SKM-1 treated with dmso at 0.1 percent for 144 hours (cell line): ENCODE measurements around the gene INPP4A.
A peak's percentile ranks its signal among the peaks of the same experiment; 100 is the strongest.

Experiments used
- DNase-seq: peaks from one replicate; lab custom pipeline; 2025; ENCODE audit not compliant: unreplicated experiment; lab: John Stamatoyannopoulos, UW

INPP4A gene

DNA sequence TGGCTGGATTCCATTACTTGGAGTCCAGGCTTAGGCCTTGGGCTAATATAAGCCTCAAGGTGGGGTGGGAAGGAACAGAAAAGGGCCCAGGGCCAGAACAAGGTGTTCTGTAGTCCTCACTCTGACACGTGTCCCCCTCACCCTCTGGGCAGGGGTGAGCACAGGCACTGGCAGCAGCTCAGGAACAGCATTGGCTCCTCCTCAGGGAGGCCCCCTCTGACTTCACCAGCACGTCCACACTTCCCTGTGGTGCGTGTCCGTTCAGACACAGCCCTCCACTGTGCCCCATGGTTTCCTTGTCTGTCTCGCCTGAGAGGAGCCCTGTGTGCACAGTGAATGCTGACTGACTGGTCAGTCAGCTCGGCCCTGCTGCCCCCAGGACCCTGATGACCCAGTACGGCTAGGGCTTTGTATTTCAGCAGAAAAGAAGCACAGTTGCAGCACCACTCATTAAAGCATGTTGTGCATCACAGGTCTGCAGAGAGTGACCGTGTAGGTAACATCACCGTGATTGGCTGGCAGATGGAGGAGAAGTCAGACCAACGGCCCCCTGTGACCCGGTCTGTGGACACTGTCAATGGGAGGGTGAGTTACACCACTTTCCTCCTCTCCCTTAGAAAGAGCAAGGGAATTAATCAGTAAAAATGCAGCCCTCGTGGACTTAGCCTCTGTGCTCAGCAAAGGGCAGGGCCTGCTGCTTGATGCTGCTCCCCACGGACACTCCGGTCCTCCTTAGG lies 92.9 kb downstream of the INPP4A start:
- no peak for DNase-seq

DNA sequence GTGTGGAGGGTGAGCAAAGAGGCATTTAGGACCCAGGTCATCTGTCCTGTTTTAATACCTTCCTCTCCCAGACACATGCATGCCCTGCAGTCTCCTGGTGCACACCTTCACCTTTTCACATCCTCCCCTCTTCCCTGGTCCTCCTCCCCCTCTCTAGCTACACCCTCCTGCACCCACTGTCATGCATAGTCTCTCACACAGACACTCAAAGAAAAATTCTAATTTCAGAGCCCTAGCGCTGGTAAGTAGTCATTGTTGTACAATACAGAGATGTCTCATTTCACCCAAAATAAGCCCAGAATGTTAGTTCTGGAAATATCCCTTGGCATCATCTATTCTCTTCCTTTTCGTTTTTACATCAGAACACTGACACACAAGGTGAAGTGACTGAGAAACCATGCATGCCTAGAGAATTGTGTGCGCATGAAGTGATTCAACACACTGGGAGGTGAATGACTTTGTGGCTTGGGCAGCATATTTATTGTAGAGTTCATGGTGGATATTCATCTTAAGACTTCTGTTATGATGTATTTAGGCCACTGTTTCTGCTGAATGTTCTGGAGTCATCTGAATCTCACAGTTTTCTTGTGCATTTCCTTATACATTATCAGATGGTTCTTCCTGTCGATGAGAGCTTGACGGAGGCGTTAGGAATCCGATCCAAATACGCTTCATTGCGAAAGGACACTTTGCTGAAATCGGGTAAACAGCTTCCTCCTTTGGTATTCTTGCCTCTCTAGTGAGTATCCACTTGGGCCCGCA lies 93.8 kb downstream of the INPP4A start:
- no peak for DNase-seq

DNA sequence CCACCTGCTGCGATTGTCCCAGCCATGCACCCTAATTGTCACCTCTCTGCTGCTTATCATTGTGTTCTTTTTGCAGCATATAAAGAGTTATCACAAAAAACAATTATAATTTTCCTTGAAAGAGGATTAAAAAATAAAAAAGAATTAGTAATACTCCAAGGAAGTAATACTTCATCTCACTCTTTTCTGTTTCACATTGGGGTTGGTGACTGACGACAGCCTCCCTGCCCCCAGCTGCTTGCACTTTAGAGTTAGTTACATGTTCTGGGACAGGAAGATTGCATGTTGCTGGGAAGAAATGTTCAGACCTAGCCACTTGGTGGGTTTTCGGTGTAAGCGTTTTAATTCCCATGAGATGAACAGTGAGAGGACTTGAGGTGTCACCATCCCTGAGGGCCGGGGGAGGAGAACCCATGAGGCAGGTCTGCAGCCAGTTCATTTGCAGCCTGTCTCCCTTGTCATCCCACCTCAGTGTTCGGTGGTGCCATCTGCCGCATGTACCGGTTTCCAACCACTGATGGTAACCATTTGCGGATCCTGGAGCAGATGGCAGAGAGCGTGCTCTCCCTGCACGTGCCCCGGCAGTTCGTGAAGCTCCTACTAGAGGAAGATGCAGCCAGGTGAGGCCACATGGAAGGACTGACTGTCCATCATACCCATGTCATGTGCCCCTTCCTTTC lies 94.5 kb downstream of the INPP4A start:
- no peak for DNase-seq

DNA sequence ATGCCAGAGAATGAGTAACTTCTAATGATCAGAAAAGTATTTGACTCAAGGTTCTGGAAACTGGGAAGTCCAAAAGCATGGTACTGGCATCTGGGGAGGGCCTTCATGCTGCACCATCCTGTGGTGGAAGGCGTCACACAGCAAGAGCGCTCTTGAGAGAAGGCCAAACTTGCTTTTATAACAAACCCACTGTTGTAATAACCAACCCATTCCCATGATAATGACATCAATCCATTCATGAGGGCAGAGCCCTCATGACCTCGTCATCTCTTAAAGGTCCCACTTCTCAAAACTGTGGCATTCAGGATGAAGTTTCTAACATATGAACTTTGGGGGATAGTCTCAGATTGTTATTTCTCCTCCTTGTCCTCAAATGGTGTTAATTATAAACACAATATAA lies 95.9 kb downstream of the INPP4A start:
- no peak for DNase-seq

DNA sequence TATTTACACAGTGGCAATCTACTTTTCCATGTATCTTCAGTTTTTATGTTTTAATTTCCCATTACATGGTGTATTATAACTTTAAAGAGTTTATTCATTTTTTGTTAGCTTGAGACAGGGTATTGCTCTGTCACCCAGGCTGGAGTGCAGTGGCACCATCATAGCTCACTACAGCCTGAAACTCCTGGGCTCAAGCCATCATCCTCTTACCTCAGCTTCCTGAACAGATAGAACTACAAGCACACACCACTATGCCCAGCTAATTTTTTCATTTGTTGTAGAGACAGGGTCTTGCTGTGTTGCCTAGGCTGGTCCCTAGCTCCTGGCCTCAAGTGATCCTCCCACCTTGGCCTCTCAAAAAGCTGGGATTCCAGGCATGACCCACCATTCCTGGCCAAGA lies 96.8 kb downstream of the INPP4A start:
- DNase-seq = no peak

DNA sequence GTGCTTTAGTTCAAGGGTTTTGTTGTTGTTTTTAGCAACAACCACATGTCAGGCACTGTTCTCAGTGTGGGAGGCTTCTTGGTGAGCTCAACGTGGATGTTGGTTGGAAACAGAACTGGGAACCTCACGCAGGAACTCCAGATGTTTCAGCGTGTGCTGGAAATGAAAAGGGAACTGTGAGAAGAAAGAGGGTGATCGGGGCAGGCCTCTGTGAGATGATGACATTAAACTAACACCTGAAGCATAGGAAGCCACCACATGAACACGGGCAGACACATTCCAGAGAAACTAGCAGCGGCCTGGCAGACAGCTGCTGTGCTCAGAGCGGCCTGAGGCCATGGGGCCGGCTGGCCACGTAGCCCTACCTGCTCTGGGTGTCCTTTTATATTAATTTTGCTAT lies 97.2 kb downstream of the INPP4A start:
- DNase-seq = no peak

DNA sequence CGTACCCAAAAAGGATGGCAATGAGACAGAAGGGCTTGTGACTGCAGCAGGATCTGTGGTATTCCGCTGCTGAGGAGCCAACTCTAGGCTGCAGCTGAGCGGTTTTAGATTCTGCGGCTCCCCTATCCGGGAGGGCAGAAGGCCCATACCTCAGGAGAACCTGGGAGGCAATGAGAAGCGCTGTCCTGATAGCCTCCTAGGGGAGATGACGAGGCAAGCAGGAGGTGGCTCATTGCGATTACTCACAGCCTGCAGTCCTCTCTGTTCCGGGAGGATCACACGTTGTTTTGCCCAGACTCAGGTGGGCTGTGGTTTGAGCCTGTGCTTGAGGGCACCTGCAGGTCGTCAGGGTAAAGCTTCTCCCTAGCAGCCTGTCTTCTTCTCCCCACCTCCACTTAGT lies 98.6 kb downstream of the INPP4A start:
- DNase-seq = no peak

DNA sequence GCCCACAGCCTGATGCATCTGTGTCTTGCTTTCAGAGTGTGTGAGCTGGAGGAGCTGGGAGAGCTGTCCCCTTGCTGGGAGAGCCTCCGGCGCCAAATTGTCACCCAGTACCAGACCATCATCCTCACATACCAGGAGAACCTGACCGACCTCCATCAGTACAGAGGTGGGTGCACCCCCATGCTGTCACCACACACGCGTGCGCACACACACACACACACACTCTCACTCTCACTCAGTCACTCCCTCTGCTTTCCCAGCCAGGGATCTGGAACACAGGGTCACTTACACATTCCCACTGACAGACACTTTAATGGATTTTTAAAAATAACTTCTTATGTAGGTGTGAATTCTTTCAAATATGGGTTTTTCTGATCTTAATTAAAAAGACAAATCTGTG lies 99.2 kb downstream of the INPP4A start:
- DNase-seq = no peak

DNA sequence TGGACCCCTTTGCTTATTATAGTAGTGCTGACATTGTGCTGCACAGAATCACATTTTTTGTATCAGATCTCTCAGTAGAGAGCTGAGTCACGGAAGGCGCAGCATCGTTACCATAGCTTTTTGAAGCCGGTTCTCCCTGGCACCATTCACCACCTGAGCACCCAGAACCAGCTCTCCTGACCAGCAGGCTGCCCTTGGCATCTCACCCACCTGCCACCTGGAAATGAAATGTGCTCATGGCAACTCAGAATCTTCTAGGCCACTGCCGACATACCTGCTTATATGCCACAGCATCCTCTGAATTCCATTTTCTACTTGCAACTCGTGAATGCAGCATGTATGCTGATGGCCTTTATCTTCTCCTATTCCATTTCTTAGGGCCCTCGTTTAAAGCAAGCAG lies 100.9 kb downstream of the INPP4A start:
- DNase-seq = no peak

DNA sequence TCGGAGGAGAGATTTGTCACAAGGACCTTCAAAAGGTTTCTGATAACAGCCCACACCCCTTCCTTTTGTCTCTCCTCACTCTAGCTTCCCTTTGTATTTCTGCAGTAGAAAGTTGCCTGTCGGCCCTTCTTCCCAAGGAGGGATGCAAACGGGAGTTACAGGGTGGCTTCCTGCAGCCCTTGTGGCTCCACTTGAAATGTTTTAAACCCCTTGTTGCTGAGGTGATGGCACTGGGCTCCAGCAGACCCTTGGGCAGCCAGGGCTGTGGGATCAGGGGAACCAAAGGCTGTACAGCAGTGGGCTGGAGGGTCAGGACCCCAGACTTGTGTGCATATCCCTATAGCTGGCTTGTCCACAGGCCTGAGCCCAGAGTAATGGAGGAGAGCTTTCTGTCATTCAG lies 101.5 kb downstream of the INPP4A start:
- no peak for DNase-seq

DNA sequence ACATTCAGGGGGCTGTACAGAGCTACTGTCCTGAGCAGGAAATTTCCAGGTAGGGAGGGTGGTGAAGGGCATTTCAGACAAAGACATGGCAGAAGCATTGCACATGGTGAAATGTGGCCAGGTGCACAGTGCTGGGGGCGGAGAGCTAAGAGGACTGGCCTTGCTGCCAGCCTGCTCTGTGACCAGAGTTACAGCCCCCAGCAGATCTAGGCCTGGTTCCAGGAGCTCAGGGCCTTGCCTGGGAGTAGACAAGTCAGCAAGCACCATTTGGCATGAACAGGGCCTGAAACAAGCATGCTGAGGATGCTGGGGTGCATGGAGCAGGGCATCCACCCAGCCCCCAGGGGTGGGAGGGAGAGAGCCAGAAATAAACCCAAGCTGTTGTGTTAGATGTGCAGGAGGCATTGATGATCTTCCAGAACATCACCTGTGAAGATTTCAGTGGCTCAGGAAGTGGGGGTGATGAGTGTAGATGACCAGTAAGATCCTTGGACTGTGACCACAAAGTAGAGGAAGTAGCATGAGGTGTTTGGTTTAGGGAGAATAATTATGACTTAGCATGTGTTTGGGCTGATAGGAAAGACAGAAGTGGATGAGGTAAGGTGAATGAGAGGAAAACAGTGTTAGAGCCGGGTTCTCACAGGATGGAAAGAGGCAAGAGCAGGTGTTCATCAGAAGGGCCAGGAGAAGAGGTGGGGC lies 102.6 kb downstream of the INPP4A start:
- peak; percentile 19 for DNase-seq

DNA sequence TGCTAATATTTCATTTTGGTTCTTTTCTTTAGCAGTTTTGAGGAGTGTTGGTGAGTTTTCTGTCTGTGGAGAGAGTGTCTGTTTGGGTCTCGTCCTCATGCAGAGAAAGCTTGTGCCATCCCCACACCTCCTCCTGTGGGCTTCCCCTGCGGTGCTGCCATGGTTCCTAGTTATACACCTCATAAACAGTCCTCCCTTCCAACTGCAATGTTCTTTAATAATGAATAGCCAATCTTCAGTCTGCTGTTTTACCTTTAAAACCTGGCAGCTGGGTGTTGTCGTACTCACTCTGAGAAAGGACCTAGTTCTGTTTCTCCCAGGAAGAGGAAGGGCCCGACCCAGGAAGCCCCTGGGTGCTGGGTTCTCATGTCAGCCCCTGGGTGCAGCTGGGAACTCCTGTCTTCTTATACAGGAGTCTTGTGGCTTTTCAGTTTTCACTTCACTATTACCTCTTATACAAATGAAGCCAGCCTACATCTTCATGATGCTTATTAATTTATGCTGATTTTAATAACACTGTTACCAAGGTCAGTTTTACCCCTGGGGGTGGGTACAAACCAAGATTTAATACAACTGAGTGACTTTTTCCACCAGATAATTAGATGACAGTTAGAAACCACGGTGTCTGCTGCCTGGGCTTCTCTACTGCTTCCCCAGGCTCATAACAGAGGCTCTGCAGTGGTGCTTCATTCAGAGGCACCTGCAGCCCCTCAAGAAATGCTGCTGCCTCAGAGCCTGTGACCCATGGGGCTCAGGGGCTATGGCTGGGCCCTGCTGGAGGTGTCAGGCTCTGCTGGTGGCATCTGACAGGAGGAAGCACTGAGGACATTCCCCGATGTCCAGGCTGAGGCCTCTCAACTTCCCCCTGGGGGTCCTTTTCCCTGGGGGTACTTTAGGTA lies 104.5 kb downstream of the INPP4A start:
- no peak for DNase-seq

DNA sequence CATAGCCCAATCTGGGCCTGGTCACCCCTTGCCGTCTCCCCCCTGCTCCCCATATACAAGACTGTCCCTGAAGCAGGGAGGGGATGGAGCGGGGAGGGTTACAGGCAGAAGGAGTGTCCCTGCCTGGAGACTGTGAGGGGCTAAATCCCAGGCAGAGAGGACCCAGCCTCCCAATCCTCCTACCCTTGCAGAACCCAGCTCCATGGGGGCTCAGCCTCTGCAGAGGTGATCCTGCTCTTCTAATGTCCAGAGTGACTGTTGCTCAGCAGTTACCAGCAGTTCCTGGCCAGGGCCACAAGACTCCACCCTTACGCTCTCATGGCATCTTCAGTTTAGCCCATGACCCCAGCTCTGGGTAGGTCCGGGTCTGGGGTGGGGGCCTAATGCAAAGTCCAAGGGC lies 105.5 kb downstream of the INPP4A start:
- DNase-seq = no peak

DNA sequence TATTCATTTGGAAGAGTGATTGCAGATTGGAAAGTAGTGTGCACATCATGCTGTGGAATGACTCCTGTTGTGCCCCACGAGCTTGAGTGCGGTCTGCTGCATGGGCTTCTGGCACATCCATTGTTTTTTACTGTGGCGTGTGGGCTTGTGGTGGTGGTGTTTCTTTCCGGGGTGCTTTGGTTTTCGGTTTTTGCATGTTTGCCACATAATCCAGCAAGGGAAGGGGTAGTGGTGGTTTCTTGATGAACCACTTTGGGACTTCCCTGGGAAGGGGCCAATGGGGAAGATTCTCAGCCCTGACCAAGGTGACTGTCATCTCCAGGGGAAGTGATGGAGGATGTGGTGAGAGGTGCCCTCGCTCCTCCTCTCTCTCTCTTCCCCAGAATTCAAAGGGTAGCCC lies 106.7 kb downstream of the INPP4A start:
- DNase-seq = no peak

DNA sequence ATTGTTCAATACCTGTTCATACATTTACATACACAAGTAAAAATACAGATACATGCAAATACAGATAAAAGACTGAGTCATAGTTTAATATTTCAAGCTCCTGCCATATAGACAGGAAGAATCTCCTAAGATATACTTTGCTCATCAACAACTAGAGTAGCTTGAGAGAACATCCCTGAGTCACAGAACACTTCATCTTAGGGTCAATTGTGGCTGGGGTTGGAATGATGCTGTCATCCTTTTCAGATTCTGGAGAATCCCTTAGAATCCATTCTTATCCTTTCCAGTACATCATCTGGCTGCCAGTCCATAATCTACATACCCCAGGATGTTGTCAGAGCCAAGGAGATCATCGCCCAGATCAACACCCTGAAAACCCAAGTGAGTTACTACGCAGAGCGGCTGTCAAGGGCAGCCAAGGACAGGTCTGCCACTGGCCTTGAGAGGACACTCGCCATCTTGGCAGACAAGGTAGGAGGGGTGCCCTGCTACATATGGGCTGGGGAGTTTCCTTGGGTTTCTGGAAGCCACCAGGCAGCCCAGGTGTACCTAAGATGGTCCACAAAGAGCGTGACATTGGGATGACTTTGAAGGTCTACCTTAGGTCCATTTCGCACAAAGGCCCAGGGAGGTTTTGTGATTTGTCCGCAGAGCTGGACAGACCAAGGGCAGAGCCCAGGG lies 108.0 kb downstream of the INPP4A start:
- DNase-seq = no peak

DNA sequence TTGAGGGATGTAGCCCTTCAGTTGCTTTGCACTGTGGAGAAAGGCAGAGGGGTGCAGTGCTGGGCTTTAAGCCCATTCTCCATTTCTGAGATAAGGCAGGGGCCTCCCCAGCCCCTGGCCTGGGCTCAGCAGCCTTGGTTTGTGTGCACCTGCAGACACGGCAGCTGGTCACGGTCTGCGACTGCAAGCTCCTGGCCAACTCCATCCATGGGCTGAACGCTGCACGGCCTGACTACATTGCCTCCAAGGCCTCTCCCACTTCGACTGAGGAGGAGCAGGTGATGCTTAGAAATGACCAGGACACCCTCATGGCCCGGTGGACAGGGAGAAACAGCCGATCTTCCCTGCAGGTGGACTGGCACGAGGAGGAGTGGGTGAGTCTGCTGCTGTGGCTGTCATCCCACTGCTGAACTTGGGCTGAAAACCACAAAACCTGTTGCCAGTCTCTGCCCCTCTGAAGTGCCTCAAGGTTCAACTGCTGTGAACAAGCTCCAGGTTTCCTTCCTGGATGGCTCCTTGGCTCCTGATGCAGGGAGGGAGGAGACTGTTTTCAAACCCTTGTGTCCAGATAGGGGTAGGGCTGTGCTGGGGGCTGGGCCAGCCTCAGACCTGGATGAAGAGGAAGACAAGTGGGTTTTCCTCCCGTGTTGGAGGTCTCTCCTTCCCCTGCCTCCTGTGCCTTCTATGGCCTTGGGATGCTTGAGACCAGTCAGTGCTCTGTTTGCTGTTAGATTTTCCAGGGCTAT lies 109.6 kb downstream of the INPP4A start:
- no peak for DNase-seq

DNA sequence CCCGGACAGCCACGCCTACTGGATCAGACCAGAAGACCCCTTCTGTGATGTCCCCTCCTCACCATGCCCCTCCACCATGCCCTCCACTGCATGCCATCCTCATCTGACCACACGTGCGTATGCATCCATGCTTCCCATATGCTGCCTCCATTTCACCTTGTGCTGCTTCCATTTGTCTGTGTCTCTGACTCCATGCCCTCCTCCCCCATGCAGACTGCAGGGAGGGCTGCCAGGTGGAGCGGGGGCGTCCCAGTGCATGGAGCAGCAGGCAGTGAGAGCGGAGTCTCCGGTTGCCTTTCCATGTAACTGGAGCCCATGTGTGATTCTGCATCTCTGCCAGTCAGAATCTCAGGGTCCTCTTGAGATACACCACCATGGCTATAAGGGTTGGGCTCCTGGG lies 111.0 kb downstream of the INPP4A start:
- DNase-seq = no peak

DNA sequence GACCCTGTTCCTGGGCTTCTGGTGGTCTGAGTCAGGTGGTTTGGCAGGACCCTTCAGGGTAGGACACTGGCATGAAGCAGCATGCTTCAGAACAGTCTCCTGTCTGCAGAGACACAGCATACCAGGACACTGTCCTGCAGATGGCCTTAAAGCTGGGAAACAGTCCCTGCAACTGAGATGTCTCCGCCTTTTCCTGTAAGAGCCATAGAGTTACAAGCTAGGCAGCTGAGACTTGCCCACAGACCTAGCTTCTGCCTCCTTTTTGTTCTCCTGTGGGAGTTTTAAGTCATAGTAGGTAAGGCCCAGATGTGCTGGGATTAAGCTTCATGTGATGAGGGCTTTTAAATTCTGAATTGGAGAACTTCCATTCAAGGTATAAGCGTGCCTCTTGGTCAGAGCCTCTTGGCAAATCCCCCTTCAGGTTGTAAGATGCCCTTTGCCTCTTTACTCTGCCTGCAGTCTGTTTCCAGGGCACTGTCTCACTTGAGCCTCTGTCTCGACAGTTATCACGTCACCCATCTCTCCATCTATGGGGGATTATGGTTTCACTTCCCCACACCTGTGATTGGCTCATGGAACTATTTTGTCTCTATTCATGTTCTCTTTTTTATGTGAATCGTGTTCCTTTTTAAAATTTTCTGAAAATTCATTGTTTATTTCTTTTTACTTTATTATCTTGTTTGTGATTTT lies 111.8 kb downstream of the INPP4A start:
- peak; percentile 15 for DNase-seq
